Mesothelial cell of epicardium (in vitro differentiated cells): Measurements from ENCODE around the gene CD300E. TPM values are rescaled to one million over a fixed set of nuclear protein-coding genes. Genes with fewer than 3 reads are reported as not detected.

Experiments used
- DNase-seq, 2 experiments: peaks; one replicate each; pipeline ENCODE4 v3.0.0; 2021; ENCODE audit warnings: low spot score in 2 of 2; ENCODE audit not compliant: unreplicated experiment in 2 of 2
- H3K27ac Mint-ChIP-seq: 2 replicates; pipeline ENCODE4 v1.8.0; 2021; ENCODE audit warnings: mixed read lengths
- H3K27me3 Mint-ChIP-seq: 2 replicates; pipeline ENCODE4 v1.8.0; 2021; ENCODE audit warnings: low read depth, mixed read lengths
- H3K36me3 Mint-ChIP-seq: 2 replicates; pipeline ENCODE4 v1.8.0; 2021; ENCODE audit warnings: mixed read lengths
- H3K4me1 Mint-ChIP-seq: 2 replicates; pipeline ENCODE4 v1.8.0; 2021; ENCODE audit warnings: mixed read lengths
- H3K4me3 Mint-ChIP-seq: 2 replicates; pipeline ENCODE4 v1.8.0; 2021; ENCODE audit warnings: mild to moderate bottlenecking, moderate library complexity, mixed read lengths
- H3K9me3 Mint-ChIP-seq: 2 replicates; pipeline ENCODE4 v1.8.0; 2021; ENCODE audit warnings: mixed read lengths
- total RNA-seq: library from RNA; stranded (reverse); gene quantifications from 3 replicates; pipeline ENCODE4 v1.2.1, GENCODE V29; 2021
- TF ChIP-seq, protein P1 (sequence below): fragments of 200-600 bp; sonication (generic); IDR thresholded peaks from one replicate; pipeline ENCODE4 v1.5.0; 2021; ENCODE audit warnings: antibody characterized with exemption; ENCODE audit not compliant: unreplicated experiment

The CD300E gene
- total RNA-seq, 1 donor from 2014 or later: not detected

DNA sequence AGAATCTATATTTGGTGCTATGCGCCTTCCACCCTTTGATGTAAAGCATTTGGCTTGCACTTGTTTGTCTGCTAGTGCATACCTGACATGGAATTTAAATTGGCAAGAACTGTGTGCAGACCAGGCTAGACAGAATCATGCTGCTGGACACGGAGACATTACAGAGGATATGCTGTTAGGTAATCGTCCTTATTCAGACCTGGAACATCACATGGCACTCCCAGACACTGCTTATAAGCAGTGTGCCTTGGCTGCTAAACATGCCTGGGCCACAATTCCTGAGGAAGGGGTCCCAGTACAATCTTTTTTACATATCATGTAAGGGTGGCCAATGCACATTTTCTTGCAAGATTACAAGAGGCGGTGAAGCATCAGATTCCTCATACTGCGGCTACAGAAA, 37.8 kb downstream of the CD300E start:
- peaks cover 8% of the 10 kb centered on the region for H3K9me3 Mint-ChIP-seq
- H3K36me3 Mint-ChIP-seq: no peaks in the 10 kb centered on the region
- no peak overlapping the region for H3K4me3 Mint-ChIP-seq
- no peak overlapping the region for H3K27ac Mint-ChIP-seq
- H3K27me3 Mint-ChIP-seq: peaks cover 8% of the 10 kb centered on the region
- no peak for DNase-seq
- TF ChIP-seq, protein P1, sequence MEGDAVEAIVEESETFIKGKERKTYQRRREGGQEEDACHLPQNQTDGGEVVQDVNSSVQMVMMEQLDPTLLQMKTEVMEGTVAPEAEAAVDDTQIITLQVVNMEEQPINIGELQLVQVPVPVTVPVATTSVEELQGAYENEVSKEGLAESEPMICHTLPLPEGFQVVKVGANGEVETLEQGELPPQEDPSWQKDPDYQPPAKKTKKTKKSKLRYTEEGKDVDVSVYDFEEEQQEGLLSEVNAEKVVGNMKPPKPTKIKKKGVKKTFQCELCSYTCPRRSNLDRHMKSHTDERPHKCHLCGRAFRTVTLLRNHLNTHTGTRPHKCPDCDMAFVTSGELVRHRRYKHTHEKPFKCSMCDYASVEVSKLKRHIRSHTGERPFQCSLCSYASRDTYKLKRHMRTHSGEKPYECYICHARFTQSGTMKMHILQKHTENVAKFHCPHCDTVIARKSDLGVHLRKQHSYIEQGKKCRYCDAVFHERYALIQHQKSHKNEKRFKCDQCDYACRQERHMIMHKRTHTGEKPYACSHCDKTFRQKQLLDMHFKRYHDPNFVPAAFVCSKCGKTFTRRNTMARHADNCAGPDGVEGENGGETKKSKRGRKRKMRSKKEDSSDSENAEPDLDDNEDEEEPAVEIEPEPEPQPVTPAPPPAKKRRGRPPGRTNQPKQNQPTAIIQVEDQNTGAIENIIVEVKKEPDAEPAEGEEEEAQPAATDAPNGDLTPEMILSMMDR: no peak
- H3K4me1 Mint-ChIP-seq: no peaks in the 10 kb centered on the region

DNA sequence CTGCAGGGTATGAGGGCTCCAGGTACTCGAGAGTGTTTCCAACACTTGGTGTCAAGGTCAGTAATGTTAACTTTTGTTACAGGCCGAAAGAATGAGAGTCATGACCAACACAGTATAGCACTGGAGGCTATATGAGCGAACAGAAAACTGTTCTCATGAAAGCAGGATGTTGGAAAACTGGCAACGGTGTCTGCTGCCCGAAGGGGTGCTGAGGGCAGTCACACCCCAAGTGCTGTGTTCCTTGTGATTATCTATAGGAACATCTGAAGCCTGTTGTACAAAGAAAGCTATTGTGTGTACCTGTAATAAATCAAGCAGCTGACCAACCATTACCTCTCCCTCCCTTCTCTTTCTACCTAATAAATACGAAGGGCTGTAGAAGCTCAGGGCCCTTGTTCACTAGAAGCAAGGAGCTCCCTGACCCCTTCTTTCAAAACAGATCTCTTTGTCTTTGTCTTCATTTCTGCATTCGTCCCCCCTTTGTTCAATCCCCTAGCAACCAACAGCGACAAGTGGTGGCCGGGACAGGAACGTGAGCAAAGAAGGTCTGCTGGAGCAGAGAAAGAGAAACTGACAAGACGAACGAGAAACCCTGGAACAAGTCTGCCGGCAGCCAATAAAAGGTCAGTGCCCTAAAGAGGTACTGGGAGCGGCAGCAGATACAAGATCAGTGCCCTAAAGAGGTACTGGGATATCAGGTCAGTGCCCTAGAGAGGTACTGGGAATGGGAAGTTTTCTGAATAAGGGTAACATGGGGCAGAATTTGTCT, 39.1 kb downstream of the CD300E start:
- H3K27ac Mint-ChIP-seq: no peak overlapping the region
- no peak overlapping the region for H3K4me3 Mint-ChIP-seq
- no peaks in the 10 kb centered on the region for H3K4me1 Mint-ChIP-seq
- H3K27me3 Mint-ChIP-seq: peaks cover 6% of the 10 kb centered on the region
- peaks cover 8% of the 10 kb centered on the region for H3K9me3 Mint-ChIP-seq
- TF ChIP-seq, protein P1: no peak
- DNase-seq: no peak
- no peaks in the 10 kb centered on the region for H3K36me3 Mint-ChIP-seq

DNA sequence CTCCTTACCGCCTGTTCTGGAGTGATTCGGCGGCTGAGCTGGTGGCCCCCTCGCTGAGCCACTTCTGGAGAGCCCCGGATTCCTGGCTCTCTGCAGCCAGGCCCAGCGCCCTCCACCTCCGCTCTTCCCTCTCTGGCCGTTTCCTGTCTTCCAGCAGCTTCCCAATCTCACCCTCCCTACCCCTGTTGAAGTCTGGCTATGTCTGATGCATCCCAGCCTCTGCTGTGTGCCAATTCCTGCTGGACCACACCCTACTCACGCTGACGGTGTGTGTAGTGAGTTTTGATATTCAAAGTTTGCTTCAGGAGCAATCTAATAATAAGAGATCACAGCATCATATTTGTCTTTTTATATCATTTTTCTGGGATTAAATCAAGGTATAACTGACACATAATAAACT, 40.9 kb downstream of the CD300E start:
- Mint-ChIP-seq H3K9me3 (peaks cover 8% of the 10 kb centered on the region), H3K27me3 (peaks cover 8% of the 10 kb centered on the region), H3K4me3 (no peak overlapping the region), H3K4me1 (no peaks in the 10 kb centered on the region), H3K36me3 (no peaks in the 10 kb centered on the region), H3K27ac (no peak overlapping the region)
- TF ChIP-seq, protein P1: no peak
- DNase-seq: no peak

DNA sequence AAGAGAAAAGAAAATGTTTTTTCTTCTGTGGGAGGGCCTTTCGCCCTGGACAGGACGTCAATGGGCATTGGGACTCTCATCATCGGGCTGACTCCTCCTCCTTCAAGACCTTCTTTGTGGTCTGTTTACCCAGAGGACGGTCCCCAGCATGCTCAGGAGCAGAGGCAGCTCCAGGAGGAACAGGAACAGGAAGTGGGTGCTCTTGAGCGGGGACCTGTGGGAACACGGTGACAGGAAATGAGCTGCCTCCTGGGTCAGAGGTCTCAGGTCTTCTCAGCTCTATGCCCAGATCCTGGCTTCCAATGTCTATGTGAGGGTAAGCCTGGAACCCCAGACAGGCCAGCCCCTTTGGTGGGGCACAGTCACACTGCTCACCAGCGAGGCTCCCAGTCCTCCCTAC, 43.6 kb downstream of the CD300E start:
- H3K4me3 Mint-ChIP-seq: no peak overlapping the region
- TF ChIP-seq, protein P1: no peak
- peaks cover 19% of the 10 kb centered on the region for H3K27me3 Mint-ChIP-seq
- no peaks in the 10 kb centered on the region for H3K36me3 Mint-ChIP-seq
- H3K27ac Mint-ChIP-seq: no peak overlapping the region
- H3K9me3 Mint-ChIP-seq: peaks cover 7% of the 10 kb centered on the region
- DNase-seq: no peak
- H3K4me1 Mint-ChIP-seq: no peaks in the 10 kb centered on the region

DNA sequence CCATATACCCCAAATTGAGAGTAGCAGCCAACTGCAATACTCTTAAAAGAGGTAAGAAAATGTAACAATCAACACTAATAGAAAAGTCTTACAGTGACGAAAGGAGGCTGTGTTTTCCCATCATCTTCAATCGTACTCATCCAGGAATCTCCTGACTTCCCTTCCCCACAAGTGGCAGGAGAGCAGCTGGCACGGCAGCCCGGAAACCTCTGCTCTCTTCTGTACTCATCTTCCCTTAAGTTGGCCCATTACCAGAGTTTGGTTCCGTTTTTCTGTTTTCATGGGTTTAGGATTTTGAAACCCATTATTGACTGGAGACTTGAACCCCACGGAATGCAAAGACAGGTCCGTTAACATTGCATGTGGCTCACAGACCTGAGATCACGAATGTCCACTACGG, 44.6 kb downstream of the CD300E start:
- no peaks in the 10 kb centered on the region for H3K36me3 Mint-ChIP-seq
- TF ChIP-seq, protein P1: no peak
- H3K4me1 Mint-ChIP-seq: no peaks in the 10 kb centered on the region
- DNase-seq: no peak
- H3K27me3 Mint-ChIP-seq: peaks cover 28% of the 10 kb centered on the region
- no peaks in the 10 kb centered on the region for H3K9me3 Mint-ChIP-seq
- no peak overlapping the region for H3K4me3 Mint-ChIP-seq
- H3K27ac Mint-ChIP-seq: no peak overlapping the region
